GM18502 (cell line): ENCODE results near the gene GPR17.

ENCODE experiments used
- ATAC-seq: cut with Tn5 transposase; IDR thresholded peaks from one replicate; pipeline ENCODE4 v1.9.1; 2021; ENCODE audit warnings: mild to moderate bottlenecking; ENCODE audit not compliant: unreplicated experiment, poor library complexity

The GPR17 gene, protein sequence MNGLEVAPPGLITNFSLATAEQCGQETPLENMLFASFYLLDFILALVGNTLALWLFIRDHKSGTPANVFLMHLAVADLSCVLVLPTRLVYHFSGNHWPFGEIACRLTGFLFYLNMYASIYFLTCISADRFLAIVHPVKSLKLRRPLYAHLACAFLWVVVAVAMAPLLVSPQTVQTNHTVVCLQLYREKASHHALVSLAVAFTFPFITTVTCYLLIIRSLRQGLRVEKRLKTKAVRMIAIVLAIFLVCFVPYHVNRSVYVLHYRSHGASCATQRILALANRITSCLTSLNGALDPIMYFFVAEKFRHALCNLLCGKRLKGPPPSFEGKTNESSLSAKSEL

GRCh38 chr2:127645395-127646291, at the start of gene GPR17:
Gene GPR17 (plus strand): TSS chr2:127646153. CDS start chr2:127650736, 4,583 bp downstream.
- no peak for ATAC-seq

GRCh38 chr2:127596311-127597045, 49.5 kb upstream of the GPR17 start:
- no peak for ATAC-seq

- no peak for ATAC-seq
Observed at GRCh38 chr2:127597046-127597983, 48.6 kb upstream of the GPR17 start.

- ATAC-seq = no peak
Observed at GRCh38 chr2:127597984-127598380, 48.0 kb upstream of the GPR17 start.

- no peak for ATAC-seq
Observed at GRCh38 chr2:127598711-127599110, 47.2 kb upstream of the GPR17 start.

GRCh38 chr2:127599211-127599610, 46.7 kb upstream of the GPR17 start:
- no peak for ATAC-seq

DNA sequence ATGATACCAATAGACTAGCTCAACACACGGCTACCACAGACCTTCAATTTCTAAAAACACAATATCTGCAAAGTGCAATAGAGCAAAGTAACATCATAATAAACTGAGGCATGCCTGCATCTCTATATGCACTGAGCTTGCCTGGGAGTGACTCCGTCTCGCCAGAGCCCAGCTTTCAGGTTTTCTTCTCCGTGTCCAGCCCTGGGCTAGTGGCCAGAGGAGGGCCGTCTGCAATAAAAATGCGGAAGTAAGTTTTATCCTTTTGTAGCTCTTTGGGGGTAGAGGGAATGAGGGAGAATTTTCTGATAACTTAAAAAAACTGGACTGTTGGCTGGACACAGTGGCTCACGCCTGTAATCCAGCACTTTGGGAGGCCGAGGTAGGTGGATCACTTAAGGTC, 41.0 kb upstream of the GPR17 start:
- ATAC-seq = no peak

DNA sequence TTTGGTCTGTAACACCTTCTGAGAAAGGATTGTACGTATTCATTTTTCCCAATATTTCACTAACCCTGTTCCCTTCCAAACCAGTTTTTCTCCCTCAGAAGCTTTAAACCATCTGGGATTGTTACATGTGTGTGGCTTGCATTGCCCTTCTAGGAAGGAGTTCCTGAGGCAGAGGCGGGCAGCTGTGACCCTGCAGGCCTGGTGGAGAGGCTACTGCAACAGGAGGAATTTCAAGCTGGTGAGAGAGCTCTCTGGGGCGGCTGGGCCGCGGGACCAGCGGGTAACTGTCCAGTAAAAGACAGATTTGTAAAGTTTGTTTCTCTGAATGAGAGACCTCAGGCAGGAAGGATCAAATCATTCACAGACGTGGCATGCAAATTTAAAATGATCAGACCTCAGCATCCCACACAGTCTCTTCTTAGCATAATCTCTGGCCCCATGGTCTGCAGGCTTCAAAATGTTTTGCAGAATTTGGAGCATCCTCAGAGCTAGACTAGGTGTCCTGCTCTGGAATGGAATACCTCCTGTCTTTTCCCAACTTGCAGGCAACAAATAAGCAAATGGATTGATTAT, 40.2 kb upstream of the GPR17 start:
- no peak for ATAC-seq

DNA sequence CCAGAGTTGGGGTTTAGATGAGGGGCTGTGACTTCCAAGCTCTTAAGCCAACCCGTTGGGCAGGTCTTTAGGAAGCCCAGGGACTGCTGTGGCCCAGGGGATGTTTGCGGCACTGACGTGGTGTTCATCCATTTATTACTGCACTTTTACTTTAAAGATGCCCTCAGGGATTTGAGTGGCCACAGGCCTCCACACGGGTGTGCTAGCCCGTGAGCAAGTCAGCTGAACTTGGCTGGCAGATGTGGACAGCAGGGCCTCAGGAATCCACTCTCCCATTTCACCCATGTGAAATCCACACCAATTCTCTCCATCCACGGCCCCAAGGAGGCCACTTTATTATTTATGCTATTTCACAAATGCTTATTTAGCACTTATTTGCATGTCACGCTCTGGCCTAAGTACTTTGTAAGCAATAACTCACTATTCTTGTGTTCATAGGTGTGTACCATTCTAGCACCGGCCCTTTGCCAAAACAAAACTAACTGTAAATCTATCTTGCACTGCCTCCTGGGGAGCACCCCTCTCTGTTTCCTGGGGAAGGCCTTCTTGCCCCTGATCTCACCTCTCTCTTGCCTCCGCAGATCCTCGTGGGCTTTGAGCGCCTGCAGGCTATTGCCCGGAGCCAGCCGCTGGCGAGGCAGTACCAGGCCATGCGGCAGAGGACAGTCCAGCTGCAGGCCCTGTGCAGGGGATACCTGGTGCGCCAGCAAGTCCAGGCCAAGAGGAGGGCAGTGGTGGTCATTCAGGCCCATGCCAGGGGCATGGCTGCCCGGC, 39.1 kb upstream of the GPR17 start:
- ATAC-seq = no peak

DNA sequence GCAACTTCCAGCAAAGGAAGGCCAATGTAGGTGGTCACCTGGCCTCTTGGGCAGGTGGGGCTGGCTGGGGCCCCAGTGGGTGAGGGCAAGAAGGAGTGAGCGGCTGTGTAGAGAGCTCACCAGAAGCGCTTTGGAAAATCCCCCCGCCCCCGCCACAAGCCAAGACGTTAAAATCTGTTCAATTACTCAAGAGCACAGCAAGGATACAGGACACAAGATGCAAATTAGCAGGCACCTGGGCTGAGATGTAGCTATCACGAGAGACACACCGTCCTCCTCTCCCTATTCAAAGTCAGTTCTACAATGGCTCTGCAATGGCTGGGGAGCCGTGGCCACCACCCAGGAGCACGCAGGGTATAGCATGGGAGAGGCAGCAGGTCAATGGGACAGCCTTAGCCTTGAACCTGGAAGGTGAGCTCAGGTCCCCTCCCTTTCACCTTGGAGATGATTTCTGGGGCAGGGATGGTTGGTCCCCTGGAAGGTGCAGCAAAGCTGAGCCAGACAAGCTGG, 38.5 kb upstream of the GPR17 start:
- ATAC-seq = no peak

DNA sequence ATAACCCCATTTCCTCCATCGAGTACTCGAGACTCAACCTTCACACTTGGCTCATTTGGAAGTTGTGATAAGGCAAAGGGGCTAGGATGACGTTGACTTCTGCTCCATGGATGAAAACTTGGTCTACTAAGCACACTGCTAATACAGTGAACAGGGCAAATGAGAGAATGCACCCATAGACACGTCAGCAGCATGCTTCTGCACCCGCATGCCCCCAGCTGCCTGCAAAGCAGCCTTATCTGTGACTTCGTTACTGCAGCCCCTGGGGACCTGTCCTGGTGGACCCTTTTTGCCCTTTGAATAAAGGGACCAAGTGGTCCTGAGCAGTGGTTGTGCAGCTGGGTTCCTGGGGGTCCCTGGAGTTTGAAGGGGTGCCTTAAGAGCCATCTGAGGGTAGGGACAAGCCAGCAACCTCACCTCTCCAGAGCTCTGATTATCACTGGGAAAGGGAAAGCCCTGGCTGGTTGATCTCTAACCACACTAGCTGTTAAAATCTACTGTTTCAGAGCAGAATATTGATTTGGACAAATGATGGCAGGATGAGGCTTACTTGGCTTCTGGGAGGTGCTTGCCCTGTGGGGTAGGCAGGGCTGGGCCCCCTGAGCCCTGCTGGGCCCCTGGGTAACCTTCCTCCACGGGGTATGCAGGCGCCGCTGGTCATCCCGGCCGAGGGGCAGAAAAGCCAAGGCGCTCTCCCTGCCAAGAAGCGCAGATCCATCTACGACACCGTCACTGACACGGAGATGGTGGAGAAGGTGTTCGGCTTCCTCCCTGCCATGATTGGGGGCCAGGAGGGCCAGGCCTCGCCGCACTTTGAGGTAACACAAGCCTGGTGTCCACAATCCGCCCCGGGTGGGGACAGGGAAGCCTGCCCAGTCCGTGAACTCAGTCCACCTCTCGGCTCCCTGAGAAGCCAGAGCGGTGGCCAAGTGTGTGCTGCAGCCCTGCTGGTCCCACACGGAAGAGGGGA, 37.6 kb upstream of the GPR17 start:
- no peak for ATAC-seq

- ATAC-seq = no peak
Observed at GRCh38 chr2:127609031-127609751, 36.8 kb upstream of the GPR17 start.

DNA sequence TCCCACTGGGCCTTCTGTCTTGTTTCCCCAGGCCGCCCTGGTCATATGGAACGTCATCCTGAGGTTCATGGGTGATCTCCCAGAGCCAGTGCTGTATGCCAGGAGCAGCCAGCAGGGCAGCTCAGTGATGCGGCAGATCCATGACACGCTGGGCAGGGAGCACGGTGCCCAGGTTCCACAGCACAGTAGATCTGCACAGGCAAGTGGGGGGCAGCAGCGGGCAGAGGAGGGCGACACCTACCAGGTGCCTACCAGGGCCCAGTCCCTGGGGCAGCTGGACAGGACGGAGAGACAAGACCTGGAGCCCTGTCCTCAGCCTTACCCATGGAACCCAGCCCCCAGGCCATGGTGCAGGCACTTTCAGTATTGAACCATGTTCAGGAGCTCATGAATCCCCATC, 36.1 kb upstream of the GPR17 start:
- ATAC-seq = no peak

GRCh38 chr2:127610561-127610960, 35.4 kb upstream of the GPR17 start:
- no peak for ATAC-seq

DNA sequence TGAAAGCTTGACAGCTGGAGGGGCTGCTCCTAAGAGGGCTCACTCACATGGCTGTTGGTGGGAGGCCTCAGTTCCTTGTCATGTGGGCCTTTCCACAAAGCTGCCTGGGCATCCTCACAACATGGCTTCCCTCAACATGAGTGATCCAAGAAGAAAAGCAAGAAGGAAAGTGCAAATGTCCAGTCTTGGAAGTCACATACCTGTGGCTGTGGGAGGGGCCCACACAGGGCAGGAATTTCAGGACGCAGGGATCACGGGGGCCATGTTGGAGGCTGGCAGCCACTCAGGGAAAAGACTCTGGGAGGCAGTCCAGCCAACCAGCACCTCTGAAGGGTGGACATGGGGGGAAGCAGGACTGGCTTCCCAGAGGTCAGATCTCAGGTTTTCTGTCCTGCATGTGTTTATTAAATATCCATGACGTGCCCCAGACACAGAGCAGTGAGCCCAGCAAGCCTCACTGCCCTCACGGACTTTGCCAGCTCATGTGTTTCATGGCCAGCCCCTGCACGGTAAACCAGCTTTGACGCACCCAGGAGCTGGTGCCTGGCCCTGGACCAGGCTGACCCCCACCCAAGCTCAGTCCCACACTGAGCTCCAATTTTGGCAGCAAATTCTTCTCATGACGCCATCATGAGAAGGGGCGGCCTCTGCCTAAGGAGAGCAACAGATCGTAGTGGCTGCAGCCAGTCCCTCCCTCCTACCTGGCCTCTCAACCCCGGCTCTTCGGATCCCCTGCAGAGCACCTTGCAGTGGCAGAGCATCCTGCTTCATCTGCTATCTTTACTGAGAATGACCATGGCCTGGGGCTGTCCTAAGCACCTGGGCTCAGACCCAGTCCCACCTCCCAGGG, 34.7 kb upstream of the GPR17 start:
- ATAC-seq = no peak
